Measurements from ENCODE around the gene GOLGA7B.

The GOLGA7B gene

DNA sequence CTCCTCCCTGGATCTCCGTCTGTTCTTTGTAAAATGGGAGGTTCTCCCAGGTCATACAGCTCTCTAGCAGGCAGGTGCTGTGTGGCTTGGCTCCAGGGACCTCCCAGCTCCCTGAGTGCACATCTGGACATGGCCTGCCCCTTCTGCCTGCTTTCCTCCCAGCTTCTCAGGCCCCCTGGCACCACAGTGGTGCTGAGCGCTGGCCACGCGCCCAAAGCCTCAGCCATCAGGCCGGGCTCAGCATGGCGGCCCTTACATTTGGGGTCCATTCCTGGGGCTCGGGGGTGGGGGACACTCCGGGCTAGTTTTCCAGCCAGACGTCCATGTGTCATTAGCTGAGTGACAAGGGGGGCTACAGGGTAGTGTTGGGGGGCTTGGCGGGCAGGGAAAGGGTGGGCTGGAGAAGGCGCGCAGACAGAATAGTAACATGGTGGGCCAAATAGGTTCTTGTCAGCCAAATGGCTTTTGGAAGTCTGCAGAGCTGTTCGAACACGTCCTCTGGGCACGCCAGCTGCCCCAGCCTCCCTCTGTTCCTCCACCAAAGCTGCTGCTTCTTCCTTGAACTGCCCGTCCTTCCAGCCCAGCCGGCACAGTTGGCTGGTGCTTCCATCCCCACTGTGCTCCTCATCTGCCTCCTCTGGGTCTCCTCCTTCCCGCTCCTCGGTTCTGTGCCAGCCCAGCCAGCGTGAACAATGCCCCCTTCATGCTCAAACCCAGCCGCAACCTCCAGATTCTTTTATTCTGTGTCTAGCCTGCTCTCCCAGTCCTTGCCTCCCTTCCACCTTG lies 65.9 kb downstream of the GOLGA7B start:
- in situ Hi-C loops (cut with MboI; ENCODE audit: low sequenced_read_pairs), result no loop called here

DNA sequence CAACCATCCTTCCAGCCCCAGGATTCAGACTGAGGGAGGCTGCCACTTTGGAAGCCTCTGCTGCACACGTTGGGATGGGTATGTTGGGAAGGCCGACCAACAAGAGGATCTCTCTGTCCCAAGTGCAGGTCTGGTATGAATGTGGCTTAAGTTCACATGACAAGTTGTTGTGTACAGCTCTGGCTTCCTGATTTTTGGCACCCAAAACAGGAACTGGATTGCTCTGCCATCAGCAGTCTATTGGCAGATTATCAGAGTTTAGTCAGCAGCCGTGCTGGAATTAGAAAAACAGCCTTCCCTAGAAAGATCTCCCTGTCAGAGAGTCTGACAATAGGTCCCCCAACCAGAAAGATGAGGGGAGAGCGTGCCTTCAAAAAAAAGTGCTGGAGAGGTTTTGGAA lies 66.9 kb downstream of the GOLGA7B start:
- in situ Hi-C loops (cut with MboI; ENCODE audit: low sequenced_read_pairs), result no loop called here

DNA sequence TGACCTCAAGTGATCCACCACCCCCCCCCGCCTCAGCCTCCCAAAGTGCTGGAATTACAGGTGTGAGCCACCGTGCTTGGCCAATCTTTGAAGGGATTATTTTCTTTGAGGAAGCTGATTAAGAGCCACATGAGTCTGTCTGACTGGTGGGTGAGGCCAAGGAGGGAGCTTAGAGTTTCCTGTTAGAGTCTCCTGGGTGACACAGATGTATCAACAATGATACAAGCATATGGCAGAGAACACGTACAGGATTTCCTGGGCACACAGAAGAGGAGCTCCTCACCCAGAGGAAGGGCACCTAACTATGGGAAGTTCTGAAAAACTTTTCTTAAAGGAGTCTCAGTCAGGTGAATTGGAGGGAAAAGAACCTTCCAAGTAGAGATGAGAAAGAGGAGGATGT lies 69.4 kb downstream of the GOLGA7B start:
- in situ Hi-C loops (cut with MboI; ENCODE audit: low sequenced_read_pairs), result no loop called here

DNA sequence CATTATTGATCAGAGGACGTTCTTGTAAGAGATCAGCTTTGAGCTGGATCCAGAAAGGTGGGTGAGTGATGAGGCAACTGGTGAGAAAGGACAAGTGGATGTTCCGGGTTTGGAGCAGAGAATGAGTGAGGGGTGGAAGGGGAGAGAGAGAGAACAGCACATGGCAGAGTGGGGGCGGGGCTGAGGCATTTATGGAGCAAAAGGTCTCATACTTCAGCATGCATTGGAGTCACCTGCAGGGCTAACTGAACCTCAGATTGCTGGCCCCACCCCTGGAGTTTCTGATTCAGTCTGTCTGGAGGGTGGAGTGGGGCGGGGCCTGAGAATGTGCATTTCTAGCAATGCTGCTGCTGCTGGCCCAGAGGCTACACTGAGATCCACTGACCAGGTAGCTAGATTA lies 71.2 kb downstream of the GOLGA7B start:
- in situ Hi-C loops (cut with MboI; ENCODE audit: low sequenced_read_pairs), result no loop called here
